HepG2 (cell line): ENCODE results near the gene PRDM11. TPM values are rescaled to one million over a fixed set of nuclear protein-coding genes. Genes with fewer than 3 reads are reported as not detected.

Experiments used
- ATAC-seq: fragments of 200-7000 bp; cut with Tn5 transposase; 3 replicates; pipeline ENCODE4 v1.9.1; 2020; ENCODE audit warnings: mild to moderate bottlenecking, moderate library complexity
- BruUV-seq: library from RNA; stranded (reverse); fragments of 400-500 nt; replicated peaks from 2 replicates; lab custom pipeline; 2021; lab: Mats Ljungman, UMichigan
- CTCF ChIA-PET: fragments of 300-600 bp; formaldehyde crosslinking; extraction: SDS; loops from one replicate; lab custom pipeline; 2021; ENCODE audit warnings: low total read pairs, inconsistent platforms, low intra/inter-chr PET ratio; lab: Yijun Ruan, JAX
- POLR2A ChIA-PET: fragments of 350-600 bp; sonication (Branson Sonifier 250); formaldehyde crosslinking; loops from one replicate; lab custom pipeline; 2020; ENCODE audit warnings: antibody characterized with exemption, inconsistent platforms; lab: Yijun Ruan, JAX
- DNase-seq: peaks from one replicate; pipeline ENCODE4 v3.0.0-alpha.2; 2015; ENCODE audit warnings: low spot score
- FAIRE-seq: peaks from 3 replicates; lab custom pipeline; 2011; peaks lifted over from hg19 to GRCh38; lab: Jason Lieb, UNC
- H2AFZ ChIP-seq: one replicate; pipeline ENCODE4 v1.6.1; 2011; ENCODE audit warnings: low read length, inconsistent platforms
- H3K27ac ChIP-seq: fragments of 300-600 bp; 3 replicates; pipeline ENCODE4 v1.8.0; 2011; ENCODE audit warnings: mixed run types, mild to moderate bottlenecking, mixed read lengths, low read length, inconsistent platforms; ENCODE audit not compliant: insufficient read depth; ENCODE audit errors: extremely low read length
- H3K27me3 ChIP-seq, 2 experiments: fragments of 200-600 bp in 1 of 2; 2 replicates in 1 of 2; 3 replicates in 1 of 2; pipeline versions ENCODE4 v1.6.0 to v1.8.0; 2011; ENCODE audit warnings: low read length in 2 of 2, mild to moderate bottlenecking in 2 of 2, moderate library complexity in 2 of 2, inconsistent platforms in 1 of 2; ENCODE audit not compliant: insufficient read depth in 2 of 2, control insufficient read depth in 1 of 2
- H3K36me3 ChIP-seq, 2 experiments: fragments of 200-600 bp in 1 of 2; replicated peaks in 1 of 2; 2 replicates in 1 of 2; 3 replicates in 1 of 2; pipeline versions ENCODE4 v1.5.1 to v1.8.0; 2011; ENCODE audit warnings: low read length in 2 of 2, inconsistent platforms in 1 of 2; ENCODE audit not compliant: insufficient read depth in 2 of 2, control insufficient read depth in 1 of 2
- H3K4me1 ChIP-seq: 2 replicates; pipeline ENCODE4 v1.5.1; 2012; ENCODE audit warnings: low read length, inconsistent platforms; ENCODE audit not compliant: insufficient read depth
- H3K4me2 ChIP-seq: 2 replicates; pipeline ENCODE4 v1.6.0; 2011; ENCODE audit warnings: low read depth, low read length, inconsistent platforms
- H3K4me3 ChIP-seq, 3 experiments: fragments of 200-600 bp in 1 of 3; sonication (generic), shearing (Covaris generic) in 1 of 3; replicated peaks in 1 of 3; 2 replicates each; pipeline ENCODE4 v1.5.1; 2011 to 2016; ENCODE audit warnings: low read length in 3 of 3, inconsistent platforms in 2 of 3, low read depth in 2 of 3, mild to moderate bottlenecking in 2 of 3, control low read depth in 1 of 3, mixed read lengths in 1 of 3; ENCODE audit not compliant: insufficient read depth in 1 of 3
- H3K79me2 ChIP-seq: one replicate; pipeline ENCODE4 v1.6.1; 2011; ENCODE audit warnings: low read length, inconsistent platforms; ENCODE audit not compliant: insufficient read depth
- H3K9ac ChIP-seq: 2 replicates; pipeline ENCODE4 v1.6.0; 2011; ENCODE audit warnings: mild to moderate bottlenecking, low read depth, low read length, inconsistent platforms; ENCODE audit not compliant: insufficient read depth
- H3K9me3 ChIP-seq: 2 replicates; pipeline ENCODE4 v1.5.1; 2012; ENCODE audit warnings: mild to moderate bottlenecking, low read length
- H4K20me1 ChIP-seq: 2 replicates; pipeline ENCODE4 v1.6.0; 2011; ENCODE audit warnings: inconsistent platforms, mild to moderate bottlenecking, low read length, moderate library complexity; ENCODE audit not compliant: insufficient read depth
- CSRNP1 ChIP-seq: sonication (generic); formaldehyde crosslinking; IDR thresholded peaks from 2 replicates; pipeline ENCODE4 v1.8.1; 2023; ENCODE audit warnings: mild to moderate bottlenecking, missing genetic modification reagents
- GABPA ChIP-seq, 2 experiments: IDR thresholded peaks; 2 replicates each; pipeline ENCODE4 v1.6.1; 2011 to 2016; ENCODE audit warnings: low read depth in 2 of 2, low read length in 1 of 2, missing biosample characterization in 1 of 2, missing genetic modification characterization in 1 of 2
- HMGA1 ChIP-seq: sonication (generic); formaldehyde crosslinking; conservative IDR thresholded peaks from 2 replicates; pipeline ENCODE4 v1.4.0; 2020; ENCODE audit warnings: missing genetic modification reagents
- JARID2 ChIP-seq: sonication (generic); formaldehyde crosslinking; IDR thresholded peaks from 2 replicates; pipeline ENCODE4 v1.8.1; 2023; ENCODE audit warnings: missing genetic modification reagents, inconsistent platforms; ENCODE audit not compliant: insufficient replicate concordance
- MAF1 ChIP-seq: sonication (generic); formaldehyde crosslinking; IDR thresholded peaks from 2 replicates; pipeline ENCODE4 v1.5.0; 2020; ENCODE audit warnings: missing genetic modification reagents, borderline replicate concordance
- RORA ChIP-seq: sonication (generic); formaldehyde crosslinking; IDR thresholded peaks from 2 replicates; pipeline ENCODE4 v1.5.0; 2020; ENCODE audit warnings: mild to moderate bottlenecking, missing genetic modification reagents, moderate library complexity
- ZFP62 ChIP-seq: sonication (generic); formaldehyde crosslinking; IDR thresholded peaks from 2 replicates; pipeline ENCODE4 v1.4.0; 2020; ENCODE audit warnings: missing genetic modification reagents
- ZMAT5 ChIP-seq: sonication (generic); formaldehyde crosslinking; IDR thresholded peaks from 2 replicates; pipeline ENCODE4 v1.5.0; 2020; ENCODE audit warnings: mild to moderate bottlenecking, low read depth, missing genetic modification reagents, borderline replicate concordance
- ZMYM2 ChIP-seq: sonication (generic); formaldehyde crosslinking; IDR thresholded peaks from 2 replicates; pipeline ENCODE4 v1.8.0; 2022; ENCODE audit warnings: mild to moderate bottlenecking, missing genetic modification reagents
- ZNF264 ChIP-seq: sonication (generic); formaldehyde crosslinking; IDR thresholded peaks from 2 replicates; pipeline ENCODE4 v1.4.0; 2020; ENCODE audit warnings: missing genetic modification reagents
- ZNF510 ChIP-seq: sonication (generic); formaldehyde crosslinking; IDR thresholded peaks from 2 replicates; pipeline ENCODE4 v1.4.0; 2020; ENCODE audit warnings: low read depth, mild to moderate bottlenecking, missing genetic modification reagents
- ZNF619 ChIP-seq: sonication (generic); formaldehyde crosslinking; IDR thresholded peaks from 2 replicates; pipeline ENCODE4 v1.4.0; 2020; ENCODE audit warnings: mild to moderate bottlenecking, missing genetic modification reagents
- ZNF747 ChIP-seq: sonication (generic); formaldehyde crosslinking; IDR thresholded peaks from 2 replicates; pipeline ENCODE4 v1.8.1; 2023; ENCODE audit warnings: missing genetic modification reagents, mild to moderate bottlenecking, borderline replicate concordance
- ZNF780A ChIP-seq: sonication (generic); formaldehyde crosslinking; IDR thresholded peaks from 2 replicates; pipeline ENCODE4 v1.8.0; 2022; ENCODE audit warnings: mild to moderate bottlenecking, missing genetic modification reagents, moderate library complexity
- ZNF850 ChIP-seq: sonication (generic); formaldehyde crosslinking; conservative IDR thresholded peaks from 2 replicates; pipeline ENCODE4 v1.9.0; 2021; ENCODE audit warnings: mild to moderate bottlenecking, missing genetic modification reagents
- WGBS: methylation state at CpG from one replicate; pipeline ENCODE4 v1.1.6; 2017; ENCODE audit warnings: low lambda C conversion rate; 5-methylcytosine and 5-hydroxymethylcytosine counted together
- in situ Hi-C: cut with HindIII; loops from 2 replicates; pipeline ENCODE4 v1.10.0; 2017; ENCODE audit warnings: low pct_unique_long_range_greater_than_20kb; ENCODE audit not compliant: extremely low pct_ligation_motif_present
- intact Hi-C: fragments of 100-400 bp; cut with micrococcal nuclease; formaldehyde crosslinking; loops from one replicate; pipeline ENCODE4 v1.10.0; 2022; ENCODE audit not compliant: unreplicated experiment
- polyA plus RNA-seq, 8 experiments: library from polyadenylated mRNA; depleted of rRNA in 3 of 8; stranded (reverse) in 7 of 8; unstranded in 1 of 8; fragments of >200 nt; fragmentation: Illumina TruSeq in 4 of 8; extraction: Trizol in 4 of 8; gene quantifications; 2 replicates each; pipeline versions ENCODE4 v1.2.1 to v1.2.3, GENCODE V29; 2011 to 2016; ENCODE audit warnings: low read depth in 4 of 8, missing spikeins in 1 of 8, mixed read lengths in 1 of 8; ENCODE audit not compliant: insufficient read depth in 1 of 8
- total RNA-seq, 5 experiments: library from RNA; depleted of rRNA; stranded (reverse); fragments of >200 nt; fragmentation: Illumina TruSeq; extraction: Trizol; gene quantifications; 2 replicates each; pipeline ENCODE4 v1.2.3, GENCODE V29; 2016; ENCODE audit warnings: low read depth in 1 of 5

PRDM11 gene
- total and polyA plus RNA-seq, 2 of the 13 experiments (the other 11 are each of a cell fraction or from before 2014, with no cell fraction given), result 3.4 to 4.7 TPM

- in situ Hi-C loops (no loop called here), intact Hi-C loops (no loop called here)
- 83% methylated on average over 3 of the region's 3 CpGs for WGBS
- no peaks in the 10 kb centered on the region for H3K27me3 ChIP-seq
- H3K4me3 ChIP-seq, result no peak overlapping the region
- POLR2A ChIA-PET, result no interaction called here
- CTCF ChIA-PET, result no interaction called here
- H3K79me2 ChIP-seq, result no peaks in the 10 kb centered on the region
- no peak overlapping the region for H2AFZ ChIP-seq
- no peak overlapping the region for H3K9ac ChIP-seq
- no peaks in the 10 kb centered on the region for H3K9me3 ChIP-seq
- H3K4me2 ChIP-seq, result no peak overlapping the region
- BruUV-seq, result no TSS peak
- H3K27ac ChIP-seq, result no peak overlapping the region
- H4K20me1 ChIP-seq, result no peaks in the 10 kb centered on the region
- H3K36me3 ChIP-seq, result no peaks in the 10 kb centered on the region
- H3K4me1 ChIP-seq, result peaks cover 19% of the 10 kb centered on the region
- no peak for ATAC-seq
- TF ChIP-seq ZNF510 (CRISPR knock-in tag) (no peak), ZNF780A (no peak), RORA (no peak), HMGA1 (CRISPR knock-in tag) (no peak), MAF1 (CRISPR knock-in tag) (no peak), GABPA (IDR thresholded peaks at IDR 0.05; ENCODE audit: low read depth, low read length) (no peak), GABPA (CRISPR knock-in tag; IDR thresholded peaks at IDR 0.05; ENCODE audit: low read depth) (no peak), ZNF747 (CRISPR knock-in tag) (no peak), ZNF619 (CRISPR knock-in tag) (no peak), ZFP62 (CRISPR knock-in tag) (no peak), JARID2 (no peak), CSRNP1 (no peak), ZMYM2 (CRISPR knock-in tag) (no peak), ZNF850 (CRISPR knock-in tag) (no peak), ZMAT5 (no peak), ZNF264 (CRISPR knock-in tag) (no peak)
- no peak for DNase-seq
- FAIRE-seq, result no peak
Measured at GRCh38 chr11:45263773-45264172, 117.3 kb downstream of the PRDM11 start.
